Stimulated activated naive B cell treated with anti-CD40 and anti-IgM and Interleukin-4, amounts not matched to agents 10 μg/mL and 1 μg/mL and 100 μg/mL, for 72 hours (primary cell): ENCODE results near the gene SOX8.

ENCODE experiments used
- ATAC-seq, 2 donors: fragments of 150-1000 bp; cut with Tn5 transposase; replicated peaks; 2 replicates each; pipeline ENCODE4 v1.10.0; 2021; ENCODE audit warnings: moderate library complexity in 1 of 2
- DNase-seq: peaks from one replicate; pipeline ENCODE4 v3.0.0; 2021
- H3K27ac Mint-ChIP-seq: one replicate; pipeline ENCODE4 v1.8.0; 2022; ENCODE audit warnings: mild to moderate bottlenecking, mixed read lengths
- H3K27me3 Mint-ChIP-seq, 2 donors: one replicate each; pipeline ENCODE4 v1.8.0; 2022; ENCODE audit warnings: mixed read lengths in 2 of 2
- H3K36me3 Mint-ChIP-seq, 2 donors: one replicate each; pipeline ENCODE4 v1.8.0; 2022; ENCODE audit warnings: mixed read lengths in 2 of 2, mild to moderate bottlenecking in 1 of 2
- H3K4me1 Mint-ChIP-seq, 2 donors: one replicate each; pipeline ENCODE4 v1.8.0; 2022; ENCODE audit warnings: mixed read lengths in 2 of 2, mild to moderate bottlenecking in 1 of 2
- H3K4me3 Mint-ChIP-seq, 2 donors: one replicate each; pipeline ENCODE4 v1.8.0; 2022; ENCODE audit warnings: mild to moderate bottlenecking in 2 of 2, mixed read lengths in 2 of 2, moderate library complexity in 1 of 2
- H3K9me3 Mint-ChIP-seq, 2 donors: one replicate each; pipeline ENCODE4 v1.8.0; 2022; ENCODE audit warnings: mixed read lengths in 2 of 2, mild to moderate bottlenecking in 1 of 2

SOX8 gene

DNA sequence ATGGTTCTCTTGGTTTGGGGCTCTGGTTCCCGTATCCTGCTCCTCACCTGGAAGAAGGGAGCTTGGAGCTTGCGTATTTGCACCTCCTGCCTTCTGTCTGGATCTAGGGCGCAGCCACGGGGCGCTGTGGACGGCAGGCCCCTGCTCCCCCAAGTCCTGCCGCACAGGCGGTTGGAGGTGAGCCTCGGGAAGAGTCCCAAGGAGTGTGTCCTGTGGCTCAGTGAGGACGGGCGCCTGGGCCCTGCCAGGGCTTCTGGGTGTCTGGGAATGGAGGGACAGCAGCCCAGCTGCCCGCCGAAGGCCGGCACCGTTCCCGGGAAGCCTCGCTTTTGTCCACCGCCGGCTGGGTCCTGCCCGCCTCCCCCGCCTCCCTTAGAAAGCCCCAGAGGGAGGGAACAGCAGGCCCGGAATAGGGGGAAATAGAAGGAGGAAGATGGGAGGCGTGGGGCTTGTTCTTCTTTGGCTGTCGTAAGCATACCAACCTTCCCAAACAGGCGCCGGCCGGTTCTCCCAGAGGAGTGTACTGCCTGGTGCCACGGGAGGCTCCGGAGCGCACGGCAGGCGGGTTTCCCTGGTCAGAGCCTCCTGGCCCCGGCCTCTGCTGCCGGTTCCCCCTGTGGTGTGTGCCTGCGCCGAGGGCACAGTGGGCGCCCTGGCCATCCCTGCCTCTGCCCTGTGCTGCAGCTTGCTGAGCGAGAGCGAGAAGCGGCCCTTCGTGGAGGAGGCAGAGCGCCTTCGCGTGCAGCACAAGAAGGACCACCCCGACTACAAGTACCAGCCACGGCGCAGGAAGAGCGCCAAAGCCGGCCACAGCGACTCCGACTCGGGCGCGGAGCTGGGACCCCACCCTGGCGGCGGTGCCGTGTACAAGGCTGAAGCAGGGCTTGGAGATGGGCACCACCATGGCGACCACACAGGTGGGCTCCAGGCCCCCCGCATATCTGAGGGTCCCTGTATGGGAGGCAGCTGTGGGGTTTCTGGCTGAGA, 1.8 kb downstream of the SOX8 start:
- Mint-ChIP-seq H3K27me3 (peaks cover 26 to 40% of the 10 kb centered on the region in 2 donors), H3K36me3 (no peaks in the 10 kb centered on the region), H3K4me3 (peak overlapping the region; percentile 55 to 65), H3K27ac (no peak overlapping the region), H3K9me3 (no peaks in the 10 kb centered on the region), H3K4me1 (peaks cover 9 to 12% of the 10 kb centered on the region in 2 donors)
- no peak for ATAC-seq
- no peak for DNase-seq

DNA sequence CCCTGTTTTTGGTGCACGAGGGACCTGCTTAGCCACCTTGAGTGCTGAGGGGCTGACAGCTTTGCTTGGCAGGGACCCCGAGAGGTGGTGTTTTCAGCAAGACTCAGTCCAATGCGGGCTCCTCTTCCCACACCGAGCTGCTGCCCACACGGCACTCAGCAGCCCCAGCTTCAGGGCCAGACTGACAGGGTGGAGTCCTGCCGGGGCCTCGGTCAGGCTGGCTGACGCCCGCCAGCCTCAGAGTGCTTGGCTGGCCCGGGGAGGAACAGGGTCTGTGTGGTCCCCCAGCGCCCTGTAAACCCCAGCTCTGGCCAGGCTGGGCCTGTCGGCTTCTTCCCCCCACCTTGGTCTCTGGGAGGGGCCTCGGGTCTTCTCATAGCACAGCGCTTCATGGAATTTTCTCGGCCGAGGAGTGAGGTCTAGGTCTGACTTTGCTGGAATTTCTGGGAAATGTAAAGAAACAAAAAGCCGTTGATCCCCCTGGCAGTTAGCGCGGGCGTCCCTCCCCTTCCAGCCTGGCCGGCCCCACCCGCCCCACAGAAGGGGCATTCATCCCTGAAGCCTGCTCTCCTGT, 2.6 kb downstream of the SOX8 start:
- no peaks in the 10 kb centered on the region for H3K9me3 Mint-ChIP-seq
- peaks cover 17 to 34% of the 10 kb centered on the region in 2 donors for H3K27me3 Mint-ChIP-seq
- ATAC-seq: no peak
- no peak overlapping the region for H3K27ac Mint-ChIP-seq
- DNase-seq: no peak
- peaks cover 6 to 12% of the 10 kb centered on the region in 2 donors for H3K4me1 Mint-ChIP-seq
- no peaks in the 10 kb centered on the region for H3K36me3 Mint-ChIP-seq
- H3K4me3 Mint-ChIP-seq: no peak overlapping the region

DNA sequence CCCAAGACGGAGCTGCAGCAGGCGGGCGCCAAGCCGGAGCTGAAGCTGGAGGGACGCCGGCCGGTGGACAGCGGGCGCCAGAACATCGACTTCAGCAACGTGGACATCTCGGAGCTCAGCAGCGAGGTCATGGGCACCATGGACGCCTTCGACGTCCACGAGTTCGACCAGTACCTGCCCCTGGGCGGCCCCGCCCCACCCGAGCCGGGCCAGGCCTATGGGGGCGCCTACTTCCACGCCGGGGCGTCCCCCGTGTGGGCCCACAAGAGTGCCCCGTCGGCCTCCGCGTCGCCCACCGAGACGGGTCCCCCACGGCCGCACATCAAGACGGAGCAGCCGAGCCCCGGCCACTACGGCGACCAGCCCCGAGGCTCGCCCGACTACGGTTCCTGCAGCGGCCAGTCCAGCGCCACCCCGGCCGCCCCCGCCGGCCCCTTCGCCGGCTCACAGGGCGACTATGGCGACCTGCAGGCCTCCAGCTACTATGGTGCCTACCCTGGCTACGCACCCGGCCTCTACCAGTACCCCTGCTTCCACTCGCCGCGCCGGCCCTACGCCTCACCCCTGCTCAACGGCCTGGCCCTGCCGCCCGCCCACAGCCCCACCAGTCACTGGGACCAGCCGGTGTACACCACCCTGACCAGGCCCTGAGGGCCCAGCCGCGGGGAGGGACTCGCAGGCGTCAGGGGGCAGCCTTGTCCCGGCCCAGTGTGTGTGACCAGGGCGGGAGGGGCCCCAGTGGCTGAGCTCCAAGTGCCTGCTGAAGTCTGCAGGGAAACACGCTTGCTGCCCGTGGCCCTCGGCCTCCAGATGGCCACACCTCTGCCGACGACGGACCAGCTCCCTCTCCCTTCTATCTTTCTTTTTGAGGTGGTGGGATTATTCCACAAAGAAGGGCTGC, 3.4 kb downstream of the SOX8 start:
- DNase-seq: no peak
- H3K27ac Mint-ChIP-seq: no peak overlapping the region
- H3K27me3 Mint-ChIP-seq: peaks cover 10 to 26% of the 10 kb centered on the region in 2 donors
- H3K36me3 Mint-ChIP-seq: no peaks in the 10 kb centered on the region
- no peak overlapping the region for H3K4me3 Mint-ChIP-seq
- H3K9me3 Mint-ChIP-seq: no peaks in the 10 kb centered on the region
- peaks cover 6% of the 10 kb centered on the region in 2 donors for H3K4me1 Mint-ChIP-seq
- ATAC-seq: no peak

GRCh38 chr16:985646-986400, 4.3 kb downstream of the SOX8 start:
- H3K27ac Mint-ChIP-seq: no peak overlapping the region
- peaks cover 10 to 25% of the 10 kb centered on the region in 2 donors for H3K27me3 Mint-ChIP-seq
- no peaks in the 10 kb centered on the region for H3K36me3 Mint-ChIP-seq
- ATAC-seq (no peak), DNase-seq (no peak)
- no peak overlapping the region for H3K4me3 Mint-ChIP-seq
- no peaks in the 10 kb centered on the region for H3K9me3 Mint-ChIP-seq
- peaks cover 5 to 6% of the 10 kb centered on the region in 2 donors for H3K4me1 Mint-ChIP-seq

- ATAC-seq: no peak
- Mint-ChIP-seq H3K27me3 (peaks cover 6 to 26% of the 10 kb centered on the region in 2 donors), H3K4me1 (peaks cover 0 to 3% of the 10 kb centered on the region in 2 donors), H3K9me3 (no peaks in the 10 kb centered on the region), H3K4me3 (no peak overlapping the region), H3K27ac (no peak overlapping the region), H3K36me3 (no peaks in the 10 kb centered on the region)
- no peak for DNase-seq
These were observed 4.8 kb downstream of the SOX8 start for GRCh38 chr16:986411-986810.

- H3K36me3 Mint-ChIP-seq: no peaks in the 10 kb centered on the region
- H3K27me3 Mint-ChIP-seq: peaks cover 6 to 31% of the 10 kb centered on the region in 2 donors
- H3K27ac Mint-ChIP-seq: no peak overlapping the region
- ATAC-seq (no peak), DNase-seq (no peak)
- H3K4me1 Mint-ChIP-seq: peaks cover 0 to 3% of the 10 kb centered on the region in 2 donors
- no peaks in the 10 kb centered on the region for H3K9me3 Mint-ChIP-seq
- H3K4me3 Mint-ChIP-seq: no peak overlapping the region
These were observed 5.5 kb downstream of the SOX8 start for GRCh38 chr16:986925-987582.

DNA sequence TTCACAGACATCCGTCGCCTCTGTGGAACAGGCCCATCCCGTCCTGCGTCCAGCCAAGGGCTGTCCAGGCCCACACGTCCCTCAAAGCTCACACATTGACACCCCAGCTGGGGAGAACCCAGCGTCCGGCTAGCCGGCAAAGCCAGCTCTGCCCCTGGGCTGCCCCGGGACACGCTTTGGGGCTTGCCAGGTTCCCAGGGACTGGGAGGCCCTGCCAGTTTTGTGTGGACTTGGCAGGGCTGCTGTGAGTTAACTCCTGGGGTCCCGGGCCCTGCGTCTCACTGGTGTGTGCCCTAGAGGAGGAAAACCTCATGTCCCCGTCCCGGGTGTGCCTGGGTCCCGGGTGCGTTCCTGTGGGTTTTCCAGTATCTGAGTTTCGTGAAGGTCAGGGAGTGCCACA, 6.3 kb downstream of the SOX8 start:
- Mint-ChIP-seq H3K36me3 (no peaks in the 10 kb centered on the region), H3K4me3 (no peak overlapping the region), H3K27ac (no peak overlapping the region), H3K27me3 (peaks cover 2 to 30% of the 10 kb centered on the region in 2 donors), H3K9me3 (peaks cover 0 to 2% of the 10 kb centered on the region in 2 donors), H3K4me1 (peaks cover 0 to under 1% of the 10 kb centered on the region in 2 donors)
- DNase-seq (no peak), ATAC-seq (no peak)

DNA sequence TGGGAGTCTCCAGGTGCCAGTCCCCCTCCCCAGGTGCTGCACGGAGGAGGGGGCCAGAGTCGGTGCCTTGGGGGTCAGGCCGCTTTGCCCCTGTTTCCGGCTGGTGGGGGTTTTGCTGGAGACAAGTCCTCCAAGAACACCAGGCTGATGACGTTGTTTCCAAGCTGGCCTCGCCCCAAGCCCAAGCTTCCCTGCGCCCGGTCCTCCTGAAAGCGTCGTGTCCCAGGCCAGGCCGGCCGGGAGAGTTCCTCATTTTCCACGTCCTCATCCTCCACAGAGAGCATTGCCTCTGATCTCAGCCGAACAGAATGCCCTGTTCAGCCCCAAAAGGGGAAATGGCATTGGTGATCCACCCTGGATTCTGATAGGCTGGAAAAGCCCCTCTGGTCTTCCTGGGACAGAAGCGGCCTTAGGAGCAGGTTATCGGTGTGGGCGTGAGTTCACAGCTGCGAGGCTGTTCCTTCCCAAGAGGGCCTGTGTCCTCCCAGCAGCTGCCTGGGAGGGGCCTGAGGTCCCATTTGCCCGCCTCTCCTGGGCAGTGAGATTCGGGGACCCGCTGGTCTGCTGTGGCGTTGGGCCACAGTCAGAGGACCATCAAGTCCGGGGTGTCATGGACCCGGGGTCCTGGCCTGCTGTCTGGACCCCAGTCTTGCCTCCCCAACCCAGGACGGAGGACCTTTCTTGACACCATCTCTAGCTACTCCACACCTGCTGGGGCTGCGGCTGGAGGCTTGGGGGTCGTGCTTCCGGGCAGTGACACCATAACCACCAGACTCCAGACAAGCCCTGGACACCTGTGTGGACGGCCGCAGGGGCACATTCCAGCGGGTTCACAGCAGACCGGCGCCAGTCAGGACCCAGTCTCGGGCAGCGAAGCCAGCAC, 7.1 kb downstream of the SOX8 start:
- H3K4me1 Mint-ChIP-seq: no peaks in the 10 kb centered on the region
- no peaks in the 10 kb centered on the region for H3K36me3 Mint-ChIP-seq
- no peak for DNase-seq
- H3K27me3 Mint-ChIP-seq: peaks cover 0 to 22% of the 10 kb centered on the region in 2 donors
- no peak overlapping the region for H3K4me3 Mint-ChIP-seq
- no peak for ATAC-seq
- H3K9me3 Mint-ChIP-seq: peaks cover 0 to 4% of the 10 kb centered on the region in 2 donors
- no peak overlapping the region for H3K27ac Mint-ChIP-seq

DNA sequence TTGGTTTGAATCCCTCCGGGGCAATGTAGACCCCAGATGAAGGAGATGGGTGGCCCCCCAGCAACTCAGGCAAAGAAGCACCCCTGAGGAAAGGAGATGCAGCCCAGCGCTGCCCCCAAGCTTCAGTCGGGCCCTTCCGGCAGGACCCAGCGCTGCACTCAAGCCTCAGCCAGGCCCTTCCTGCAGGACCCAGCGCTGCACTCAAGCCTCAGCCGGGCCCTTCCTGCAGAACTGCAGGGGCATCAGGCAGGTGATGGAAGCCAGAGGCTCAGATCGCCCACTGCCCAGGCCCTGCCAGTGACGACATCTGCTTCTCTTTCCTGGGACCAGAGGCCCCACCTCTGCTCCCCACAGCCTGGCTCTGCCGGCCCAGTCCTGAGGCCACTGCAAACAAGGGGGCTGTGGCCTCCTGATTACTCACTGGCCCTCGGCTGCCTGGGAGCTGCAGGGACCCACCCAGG, 7.8 kb downstream of the SOX8 start:
- Mint-ChIP-seq H3K27ac (no peak overlapping the region), H3K27me3 (peaks cover 0 to 20% of the 10 kb centered on the region in 2 donors), H3K4me3 (no peak overlapping the region), H3K4me1 (no peaks in the 10 kb centered on the region), H3K9me3 (peaks cover 0 to 4% of the 10 kb centered on the region in 2 donors), H3K36me3 (no peaks in the 10 kb centered on the region)
- ATAC-seq: no peak
- no peak for DNase-seq

GRCh38 chr16:990516-991291, 9.1 kb downstream of the SOX8 start:
- Mint-ChIP-seq H3K27me3 (peaks cover 9 to 32% of the 10 kb centered on the region in 2 donors), H3K4me3 (no peak overlapping the region), H3K9me3 (peaks cover 12 to 14% of the 10 kb centered on the region in 2 donors), H3K27ac (no peak overlapping the region), H3K36me3 (peaks cover 7 to 8% of the 10 kb centered on the region in 2 donors), H3K4me1 (no peaks in the 10 kb centered on the region)
- DNase-seq (no peak), ATAC-seq (no peak)

DNA sequence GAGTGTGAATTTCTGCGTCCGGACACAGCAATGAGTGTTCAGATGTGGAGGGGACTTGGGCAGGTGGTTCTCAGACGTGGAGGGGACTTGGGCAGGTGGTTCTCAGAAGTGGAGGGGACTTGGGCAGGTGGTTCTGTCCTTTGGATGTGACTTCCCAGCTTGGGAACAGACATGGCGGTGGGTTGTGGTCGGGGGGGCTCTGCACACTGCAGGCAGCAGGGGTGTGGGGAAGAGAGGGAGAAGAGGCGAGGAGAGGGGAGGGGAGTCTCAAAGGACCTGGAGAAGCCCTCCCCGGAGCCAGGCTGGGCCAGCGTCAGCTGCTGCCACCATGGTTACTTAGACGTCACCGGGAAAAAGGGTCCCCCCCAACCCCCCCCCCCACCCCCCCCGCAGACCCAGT, 9.8 kb downstream of the SOX8 start:
- Mint-ChIP-seq H3K36me3 (peaks cover 9 to 13% of the 10 kb centered on the region in 2 donors), H3K27ac (no peak overlapping the region), H3K27me3 (peaks cover 15 to 38% of the 10 kb centered on the region in 2 donors), H3K9me3 (peaks cover 14 to 20% of the 10 kb centered on the region in 2 donors), H3K4me3 (no peak overlapping the region), H3K4me1 (no peaks in the 10 kb centered on the region)
- DNase-seq: no peak
- ATAC-seq: no peak

DNA sequence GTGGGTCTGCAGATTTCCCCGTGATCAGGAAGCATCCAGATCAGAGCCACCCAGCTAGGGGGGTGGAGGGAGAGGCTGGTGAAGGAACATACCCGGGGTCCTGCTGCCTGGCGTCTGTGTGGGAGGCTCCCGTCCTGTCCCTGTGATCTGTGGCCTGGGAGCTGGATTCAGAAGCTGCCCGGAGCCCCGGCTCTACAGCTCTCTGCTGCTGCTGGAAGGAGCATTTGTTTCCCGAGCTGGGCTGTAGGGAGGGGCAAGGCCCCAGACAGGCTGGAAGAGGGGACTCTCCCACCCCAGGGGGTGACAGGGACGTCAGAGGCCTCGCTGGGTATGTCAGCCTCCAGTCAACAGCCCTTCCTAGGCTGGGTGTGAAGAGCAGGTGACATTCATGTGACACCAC, 10.2 kb downstream of the SOX8 start:
- no peak overlapping the region for H3K4me3 Mint-ChIP-seq
- peaks cover 13 to 17% of the 10 kb centered on the region in 2 donors for H3K36me3 Mint-ChIP-seq
- DNase-seq (no peak), ATAC-seq (no peak)
- H3K27ac Mint-ChIP-seq: no peak overlapping the region
- peaks cover 20 to 42% of the 10 kb centered on the region in 2 donors for H3K27me3 Mint-ChIP-seq
- H3K4me1 Mint-ChIP-seq: no peaks in the 10 kb centered on the region
- H3K9me3 Mint-ChIP-seq: peaks cover 17 to 24% of the 10 kb centered on the region in 2 donors
